ENCODE results near the gene WDHD1.
"Not testable (repeated sequence)": the region's sequence is repeated elsewhere in the genome, so short reads cannot be mapped to it uniquely, and the experiment has no call there.

WDHD1 gene

GRCh38 chr14:55026793-55027561, at the start of gene WDHD1, which contains the start of gene SOCS4:
TSS of gene WDHD1 (minus strand) at chr14:55027099. CDS start at chr14:55026787, 312 bp downstream.
TSS of gene SOCS4 (plus strand) at chr14:55027236. CDS start at chr14:55043042, 15,806 bp downstream.
- peaks cover 34% of the 10 kb centered on the region for H3K4me1 ChIP-seq (ENCODE audit: control insufficient read depth, insufficient read depth, low read length)
- H3K36me3 ChIP-seq (ENCODE audit: control insufficient read depth, insufficient read depth, low read length): peaks cover 19% of the 10 kb centered on the region

DNA sequence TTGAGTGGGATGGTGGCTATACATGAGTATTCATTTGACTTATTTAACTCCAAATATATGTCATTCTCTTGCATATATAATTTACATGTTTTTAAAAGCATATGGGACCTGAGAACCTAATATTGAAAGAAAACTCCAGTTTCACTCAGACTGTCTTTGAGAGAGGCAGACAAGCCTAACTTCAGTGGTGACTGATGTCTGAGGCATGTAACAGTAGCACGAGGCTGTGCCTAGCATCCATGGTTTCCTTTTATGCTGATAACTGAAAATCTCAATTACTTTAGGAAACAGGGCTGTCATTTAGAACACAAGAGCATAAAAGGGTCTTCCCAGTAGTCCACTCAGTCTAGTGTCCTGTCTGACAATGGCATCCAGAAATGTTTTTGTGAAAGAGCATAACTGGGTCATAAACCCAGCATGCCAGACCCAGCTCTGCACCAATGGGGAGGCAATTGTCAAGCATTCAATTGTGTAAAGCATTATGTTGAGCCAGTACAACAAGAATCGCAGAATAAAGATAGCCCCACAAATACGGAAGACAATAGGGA, 48.8 kb upstream of the WDHD1 start:
- no peak overlapping the region for H3K9ac ChIP-seq (ENCODE audit: low read length)
- no peak overlapping the region for H3K27ac ChIP-seq (ENCODE audit: low read depth, low read length)
- H3K9me3 ChIP-seq (ENCODE audit: control insufficient read depth, insufficient read depth, low read depth, low read length): no peaks in the 10 kb centered on the region
- H3K4me3 ChIP-seq (ENCODE audit: low read depth, low read length): no peak overlapping the region
- H3K27me3 ChIP-seq (ENCODE audit: control insufficient read depth, insufficient read depth, low read length): no peaks in the 10 kb centered on the region
- no peaks in the 10 kb centered on the region for H3K36me3 ChIP-seq (ENCODE audit: control insufficient read depth, insufficient read depth, low read length)
- peaks cover 9% of the 10 kb centered on the region; the same call in 1 of the 2 replicates for H3K4me1 ChIP-seq (ENCODE audit: control insufficient read depth, insufficient read depth, low read length)

More at GRCh38 chr14:55026793-55027561, at the start of gene WDHD1, which contains the start of gene SOCS4:
- peak within 1 kb of the TSS; percentile 94 for H3K27ac ChIP-seq (ENCODE audit: low read depth, low read length)
- H3K9ac ChIP-seq (ENCODE audit: low read length): peak within 1 kb of the TSS; percentile 97
- no peaks in the 10 kb centered on the region for H3K27me3 ChIP-seq (ENCODE audit: control insufficient read depth, insufficient read depth, low read length)
- no peaks in the 10 kb centered on the region for H3K9me3 ChIP-seq (ENCODE audit: control insufficient read depth, insufficient read depth, low read depth, low read length)
- peak within 1 kb of the TSS; percentile 96 for H3K4me3 ChIP-seq (ENCODE audit: low read depth, low read length)

DNA sequence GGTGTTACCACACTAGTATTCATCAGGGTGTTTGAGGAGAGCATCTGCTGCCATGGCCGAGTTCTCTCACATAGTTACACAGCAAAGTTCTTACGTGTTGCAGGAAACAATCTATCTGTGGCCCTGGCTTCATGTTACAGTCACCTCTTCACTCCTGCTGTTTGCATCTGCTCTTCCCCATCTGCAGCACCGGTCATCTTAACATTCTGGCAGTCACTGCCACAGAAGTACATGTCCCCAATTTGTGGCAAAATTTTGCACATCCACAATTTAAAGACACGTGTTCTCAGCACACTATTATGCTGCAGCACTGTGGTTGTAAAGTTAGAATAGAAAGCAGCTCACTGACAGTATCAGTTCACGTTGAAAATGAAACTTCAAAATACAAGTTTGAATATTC, 47.8 kb upstream of the WDHD1 start:
- Histone ChIP-seq H3K27ac (ENCODE audit: low read depth, low read length) (no peak overlapping the region), H3K36me3 (ENCODE audit: control insufficient read depth, insufficient read depth, low read length) (0 out of 2 replicates have a peak, but pooled peaks cover 1% of the 10 kb centered on the region), H3K4me1 (ENCODE audit: control insufficient read depth, insufficient read depth, low read length) (peaks cover 9% of the 10 kb centered on the region; the same call in 1 of the 2 replicates), H3K4me3 (ENCODE audit: low read depth, low read length) (no peak overlapping the region), H3K9me3 (ENCODE audit: control insufficient read depth, insufficient read depth, low read depth, low read length) (no peaks in the 10 kb centered on the region), H3K9ac (ENCODE audit: low read length) (no peak overlapping the region), H3K27me3 (ENCODE audit: control insufficient read depth, insufficient read depth, low read length) (no peaks in the 10 kb centered on the region)

- Histone ChIP-seq H3K9me3 (ENCODE audit: control insufficient read depth, insufficient read depth, low read depth, low read length) (no peaks in the 10 kb centered on the region), H3K27ac (ENCODE audit: low read depth, low read length) (no peak overlapping the region), H3K36me3 (ENCODE audit: control insufficient read depth, insufficient read depth, low read length) (0 out of 2 replicates have a peak, but pooled peaks cover 3% of the 10 kb centered on the region), H3K27me3 (ENCODE audit: control insufficient read depth, insufficient read depth, low read length) (no peaks in the 10 kb centered on the region), H3K4me3 (ENCODE audit: low read depth, low read length) (no peak overlapping the region), H3K4me1 (ENCODE audit: control insufficient read depth, insufficient read depth, low read length) (peaks cover 9% of the 10 kb centered on the region; the same call in 1 of the 2 replicates), H3K9ac (ENCODE audit: low read length) (no peak overlapping the region)
Measured at GRCh38 chr14:55073856-55074255, 47.0 kb upstream of the WDHD1 start.

GRCh38 chr14:55071870-55072640, 45.2 kb upstream of the WDHD1 start:
- H3K9me3 ChIP-seq (ENCODE audit: control insufficient read depth, insufficient read depth, low read depth, low read length): no peaks in the 10 kb centered on the region
- H3K27ac ChIP-seq (ENCODE audit: low read depth, low read length): no peak overlapping the region
- no peak overlapping the region for H3K4me3 ChIP-seq (ENCODE audit: low read depth, low read length)

GRCh38 chr14:55070981-55071411, 44.1 kb upstream of the WDHD1 start:
- Histone ChIP-seq H3K27me3 (ENCODE audit: control insufficient read depth, insufficient read depth, low read length) (no peaks in the 10 kb centered on the region), H3K27ac (ENCODE audit: low read depth, low read length) (no peak overlapping the region), H3K4me1 (ENCODE audit: control insufficient read depth, insufficient read depth, low read length) (peaks cover 9% of the 10 kb centered on the region; the same call in 1 of the 2 replicates), H3K9me3 (ENCODE audit: control insufficient read depth, insufficient read depth, low read depth, low read length) (no peaks in the 10 kb centered on the region), H3K36me3 (ENCODE audit: control insufficient read depth, insufficient read depth, low read length) (peaks cover 8% of the 10 kb centered on the region), H3K4me3 (ENCODE audit: low read depth, low read length) (no peak overlapping the region), H3K9ac (ENCODE audit: low read length) (no peak overlapping the region)

More at GRCh38 chr14:55071870-55072640, 45.2 kb upstream of the WDHD1 start:
- H3K9ac ChIP-seq (ENCODE audit: low read length): no peak overlapping the region
- H3K27me3 ChIP-seq (ENCODE audit: control insufficient read depth, insufficient read depth, low read length): no peaks in the 10 kb centered on the region
- peaks cover 9% of the 10 kb centered on the region; the same call in 1 of the 2 replicates for H3K4me1 ChIP-seq (ENCODE audit: control insufficient read depth, insufficient read depth, low read length)
- H3K36me3 ChIP-seq (ENCODE audit: control insufficient read depth, insufficient read depth, low read length): 0 out of 2 replicates have a peak, but pooled peaks cover 3% of the 10 kb centered on the region

DNA sequence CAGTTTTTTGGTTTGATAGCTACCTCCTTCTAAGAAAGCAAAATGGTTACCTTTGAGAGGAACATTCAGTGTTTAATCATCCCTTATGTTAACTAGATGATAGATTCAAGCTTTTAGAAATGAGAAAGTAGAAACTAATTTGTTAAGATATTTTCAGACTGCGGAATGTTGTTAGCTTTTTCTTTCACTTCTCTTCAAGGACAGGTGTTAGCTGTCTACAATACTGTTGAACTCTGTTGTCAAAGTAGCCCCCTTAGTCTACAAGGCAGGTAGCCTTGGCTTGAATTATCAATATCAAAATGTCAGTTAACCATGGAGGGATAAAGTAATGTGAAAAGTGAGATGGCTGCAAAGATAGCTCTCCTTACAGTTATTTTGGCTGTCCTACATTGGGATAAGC, 39.3 kb upstream of the WDHD1 start:
- no peaks in the 10 kb centered on the region for H3K9me3 ChIP-seq (ENCODE audit: control insufficient read depth, insufficient read depth, low read depth, low read length)
- peaks cover 53% of the 10 kb centered on the region for H3K36me3 ChIP-seq (ENCODE audit: control insufficient read depth, insufficient read depth, low read length)
- H3K27ac ChIP-seq (ENCODE audit: low read depth, low read length): no peak overlapping the region
- H3K9ac ChIP-seq (ENCODE audit: low read length): no peak overlapping the region
- H3K4me3 ChIP-seq (ENCODE audit: low read depth, low read length): no peak overlapping the region
- no peaks in the 10 kb centered on the region for H3K27me3 ChIP-seq (ENCODE audit: control insufficient read depth, insufficient read depth, low read length)
- H3K4me1 ChIP-seq (ENCODE audit: control insufficient read depth, insufficient read depth, low read length): no peaks in the 10 kb centered on the region

DNA sequence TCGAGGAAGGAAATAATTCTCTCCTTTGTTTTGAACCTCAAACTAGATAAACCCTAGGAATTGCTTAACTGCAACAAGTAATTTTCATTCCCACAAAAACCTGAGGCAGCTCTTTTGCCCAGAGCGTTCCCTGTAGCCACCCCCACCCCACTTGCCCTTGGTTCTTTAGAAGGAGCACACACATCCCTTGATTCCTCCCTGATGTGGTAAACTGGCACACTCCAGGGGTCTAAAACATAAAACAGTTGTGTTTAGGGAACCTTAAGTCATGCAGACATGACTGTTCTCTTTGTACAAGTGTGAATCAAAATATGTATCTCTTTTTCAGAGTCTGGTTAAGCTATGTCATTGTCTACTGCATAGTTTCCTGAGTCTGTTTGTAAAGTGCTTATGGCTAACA, 38.5 kb upstream of the WDHD1 start:
- Histone ChIP-seq H3K4me1 (ENCODE audit: control insufficient read depth, insufficient read depth, low read length) (no peaks in the 10 kb centered on the region), H3K4me3 (ENCODE audit: low read depth, low read length) (no peak overlapping the region), H3K27me3 (ENCODE audit: control insufficient read depth, insufficient read depth, low read length) (no peaks in the 10 kb centered on the region), H3K9me3 (ENCODE audit: control insufficient read depth, insufficient read depth, low read depth, low read length) (no peaks in the 10 kb centered on the region), H3K9ac (ENCODE audit: low read length) (no peak overlapping the region), H3K36me3 (ENCODE audit: control insufficient read depth, insufficient read depth, low read length) (peaks cover 57% of the 10 kb centered on the region), H3K27ac (ENCODE audit: low read depth, low read length) (no peak overlapping the region)

DNA sequence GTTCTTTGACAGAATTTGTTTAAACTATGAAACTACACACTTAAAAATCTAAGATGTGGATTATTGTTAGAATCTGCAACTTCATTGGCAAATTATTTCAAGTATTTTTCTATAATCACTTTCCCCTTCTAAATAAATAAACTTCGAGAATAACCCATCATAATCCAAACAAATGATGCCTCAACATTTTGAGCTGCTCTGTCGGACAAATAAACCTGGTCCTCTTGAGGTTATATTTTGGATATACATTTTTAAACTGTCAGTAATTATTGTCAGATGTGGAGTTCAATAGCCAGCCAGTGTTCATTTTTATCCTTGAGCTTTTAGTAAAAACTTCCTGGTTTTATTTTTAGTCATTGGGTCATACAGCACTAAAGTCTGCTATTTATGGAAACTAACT, 38.0 kb upstream of the WDHD1 start:
- not testable (repeated sequence) for H3K27ac ChIP-seq (ENCODE audit: low read depth, low read length); H3K9me3 ChIP-seq (ENCODE audit: control insufficient read depth, insufficient read depth, low read depth, low read length); H3K9ac ChIP-seq (ENCODE audit: low read length); H3K4me1 ChIP-seq (ENCODE audit: control insufficient read depth, insufficient read depth, low read length); H3K27me3 ChIP-seq (ENCODE audit: control insufficient read depth, insufficient read depth, low read length); H3K4me3 ChIP-seq (ENCODE audit: low read depth, low read length)
- peaks cover 57% of the 10 kb centered on the region for H3K36me3 ChIP-seq (ENCODE audit: control insufficient read depth, insufficient read depth, low read length)

DNA sequence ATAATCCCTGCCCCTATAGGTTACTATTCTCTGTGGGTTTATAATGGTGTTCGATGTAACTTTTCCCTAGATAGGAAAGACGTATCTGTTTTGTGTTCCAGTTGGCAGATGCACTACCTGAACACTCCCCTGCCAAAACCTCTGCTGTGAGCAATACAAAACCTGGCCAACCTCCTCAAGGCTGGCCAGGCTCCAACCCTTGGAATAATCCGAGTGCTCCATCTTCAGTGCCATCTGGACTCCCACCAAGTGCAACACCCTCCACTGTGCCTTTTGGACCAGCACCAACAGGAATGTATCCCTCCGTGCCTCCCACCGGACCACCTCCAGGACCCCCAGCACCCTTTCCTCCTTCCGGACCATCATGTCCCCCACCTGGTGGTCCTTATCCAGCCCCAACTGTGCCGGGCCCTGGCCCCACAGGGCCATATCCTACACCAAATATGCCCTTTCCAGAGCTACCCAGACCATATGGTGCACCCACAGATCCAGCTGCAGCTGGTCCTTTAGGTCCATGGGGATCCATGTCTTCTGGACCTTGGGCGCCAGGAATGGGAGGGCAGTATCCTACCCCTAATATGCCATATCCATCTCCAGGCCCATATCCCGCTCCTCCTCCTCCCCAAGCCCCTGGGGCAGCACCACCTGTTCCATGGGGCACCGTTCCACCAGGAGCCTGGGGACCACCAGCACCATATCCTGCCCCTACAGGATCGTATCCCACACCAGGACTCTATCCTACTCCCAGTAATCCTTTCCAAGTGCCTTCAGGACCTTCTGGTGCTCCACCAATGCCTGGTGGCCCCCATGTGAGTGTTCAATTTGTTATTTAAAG, 35.8 kb upstream of the WDHD1 start:
- Histone ChIP-seq H3K27ac (ENCODE audit: low read depth, low read length) (no peak overlapping the region), H3K9ac (ENCODE audit: low read length) (no peak overlapping the region), H3K9me3 (ENCODE audit: control insufficient read depth, insufficient read depth, low read depth, low read length) (no peaks in the 10 kb centered on the region), H3K27me3 (ENCODE audit: control insufficient read depth, insufficient read depth, low read length) (no peaks in the 10 kb centered on the region), H3K4me3 (ENCODE audit: low read depth, low read length) (no peak overlapping the region), H3K4me1 (ENCODE audit: control insufficient read depth, insufficient read depth, low read length) (no peaks in the 10 kb centered on the region), H3K36me3 (ENCODE audit: control insufficient read depth, insufficient read depth, low read length) (peaks cover 67% of the 10 kb centered on the region)
